ENCODE results near the gene RGS7BP.

RGS7BP gene

DNA sequence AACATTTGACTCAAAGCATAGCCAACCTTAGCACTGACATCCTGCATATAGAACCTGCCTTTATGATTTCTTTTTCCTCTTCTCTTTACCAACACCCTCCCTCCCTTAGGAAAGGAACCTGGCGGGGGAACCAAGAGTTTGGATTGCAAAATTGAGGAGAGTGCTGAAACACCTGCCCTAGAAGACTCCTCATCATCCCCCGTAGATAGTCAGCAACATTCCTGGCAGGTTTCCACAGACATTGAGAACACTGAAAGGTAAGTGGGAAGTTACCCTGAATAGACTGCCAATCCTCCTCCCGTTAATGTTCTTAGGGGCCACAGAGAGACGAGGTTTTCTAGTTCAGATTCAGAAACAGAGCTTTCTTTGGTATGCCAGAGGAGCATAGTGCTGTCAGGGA is 88.8 kb downstream of the RGS7BP start:
- Histone ChIP-seq H3K9me3 (ENCODE audit: control insufficient read depth, low read length) (no peaks in the 10 kb centered on the region), H3K4me3 (ENCODE audit: extremely low read depth, insufficient read depth, low read length, poor library complexity, severe bottlenecking) (no peak overlapping the region), H3K36me3 (ENCODE audit: control insufficient read depth, insufficient read depth, low read length) (no peaks in the 10 kb centered on the region), H3K27ac (ENCODE audit: low read depth, low read length, severe bottlenecking) (no peak overlapping the region), H3K4me1 (ENCODE audit: control insufficient read depth, insufficient read depth, low read length, poor library complexity, severe bottlenecking) (no peaks in the 10 kb centered on the region)
- 100% methylated on average over 1 to 2 of the region's 4 CpGs for WGBS, 2 experiments (ENCODE audit: insufficient coverage in 2 of 2)

DNA sequence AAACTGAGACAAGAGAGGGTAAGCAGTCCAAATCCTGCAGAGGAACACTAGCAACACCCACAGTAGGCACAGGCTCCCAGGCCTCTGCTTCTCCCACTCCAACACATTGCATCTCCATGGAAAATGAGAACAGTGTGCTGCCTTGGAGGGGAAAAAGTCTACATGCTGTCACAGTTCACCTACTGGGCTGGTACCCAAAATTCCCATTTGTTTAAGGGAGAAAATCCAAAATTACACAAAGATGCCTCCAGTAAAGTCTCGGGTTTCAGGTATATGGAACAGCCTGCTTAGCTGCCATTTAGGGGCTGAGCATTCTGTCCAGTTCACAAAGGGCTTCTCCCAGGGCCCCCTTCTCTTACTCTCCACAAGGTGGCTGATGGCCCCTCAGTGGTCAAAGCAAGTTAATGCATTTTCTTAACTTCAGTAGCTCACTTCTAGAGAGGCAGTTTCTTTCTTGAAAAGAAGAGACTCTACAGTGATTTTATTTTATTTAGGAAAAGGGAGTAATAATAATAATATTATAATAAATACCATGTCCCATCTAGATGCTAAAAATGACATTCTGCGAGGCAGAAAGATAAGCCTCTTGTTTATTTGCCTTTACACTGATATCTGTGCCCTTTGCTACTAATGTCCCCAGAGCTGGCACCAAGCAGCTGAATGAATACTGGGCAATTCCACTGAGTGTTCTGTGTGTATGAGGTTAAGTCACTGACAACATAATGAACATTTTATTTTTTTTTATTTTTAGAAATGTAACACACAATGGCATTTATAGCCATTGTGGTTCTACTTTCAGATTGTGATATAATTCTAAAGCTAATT is 89.4 kb downstream of the RGS7BP start:
- Histone ChIP-seq H3K27ac (ENCODE audit: low read depth, low read length, severe bottlenecking) (no peak overlapping the region), H3K4me3 (ENCODE audit: extremely low read depth, insufficient read depth, low read length, poor library complexity, severe bottlenecking) (no peak overlapping the region), H3K4me1 (ENCODE audit: control insufficient read depth, insufficient read depth, low read length, poor library complexity, severe bottlenecking) (no peaks in the 10 kb centered on the region), H3K9me3 (ENCODE audit: control insufficient read depth, low read length) (no peaks in the 10 kb centered on the region), H3K36me3 (ENCODE audit: control insufficient read depth, insufficient read depth, low read length) (no peaks in the 10 kb centered on the region)
- 33 to 50% methylated on average over 1 of the region's 2 CpGs for WGBS, 2 experiments (ENCODE audit: insufficient coverage in 2 of 2)

DNA sequence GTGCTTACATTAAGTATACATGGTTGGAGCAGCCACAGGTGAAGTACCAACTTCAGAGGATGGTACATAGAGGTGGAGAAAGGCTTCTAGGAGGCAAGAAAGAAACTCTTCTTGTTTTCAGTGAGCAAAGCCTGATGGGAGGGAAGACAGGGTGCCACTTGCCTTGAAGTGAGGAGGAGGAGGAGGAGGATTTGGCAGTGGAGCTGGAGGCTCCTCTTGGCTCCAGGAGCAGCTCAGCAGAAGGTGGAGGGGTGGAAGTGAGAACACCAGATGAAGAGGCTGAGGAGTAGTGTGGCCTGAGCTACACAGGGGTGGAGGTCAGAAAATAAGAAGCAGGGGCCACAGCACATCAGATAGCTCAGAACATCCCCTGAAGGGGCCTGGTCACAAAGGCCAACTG is 93.4 kb downstream of the RGS7BP start:
- H3K9me3 ChIP-seq (ENCODE audit: control insufficient read depth, low read length), result no peaks in the 10 kb centered on the region
- no peaks in the 10 kb centered on the region for H3K36me3 ChIP-seq (ENCODE audit: control insufficient read depth, insufficient read depth, low read length)
- H3K4me1 ChIP-seq (ENCODE audit: control insufficient read depth, insufficient read depth, low read length, poor library complexity, severe bottlenecking), result no peaks in the 10 kb centered on the region
- H3K4me3 ChIP-seq (ENCODE audit: extremely low read depth, insufficient read depth, low read length, poor library complexity, severe bottlenecking), result no peak overlapping the region
- no peak overlapping the region for H3K27ac ChIP-seq (ENCODE audit: low read depth, low read length, severe bottlenecking)

DNA sequence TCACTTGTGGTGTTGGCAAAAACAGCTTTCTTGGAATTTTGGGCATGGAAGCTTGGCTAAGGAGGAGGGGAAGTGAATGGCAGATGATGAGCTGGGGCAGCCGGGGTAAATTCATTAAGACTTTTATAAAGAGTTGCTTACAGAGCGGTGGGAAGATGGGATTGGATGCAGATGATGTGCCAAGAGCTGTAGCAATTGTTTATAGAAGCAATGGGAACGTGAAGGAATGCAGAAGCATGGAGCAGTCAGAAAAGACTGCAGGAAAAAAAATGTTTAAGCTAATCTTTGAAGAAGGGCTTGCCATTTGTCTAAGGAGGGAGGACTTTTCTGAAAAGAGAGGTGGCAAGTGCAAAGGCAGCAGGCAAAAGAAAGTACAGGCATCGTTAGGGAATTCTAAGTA is 97.9 kb downstream of the RGS7BP start:
- Histone ChIP-seq H3K4me3 (ENCODE audit: extremely low read depth, insufficient read depth, low read length, poor library complexity, severe bottlenecking) (no peak overlapping the region), H3K9me3 (ENCODE audit: control insufficient read depth, low read length) (no peaks in the 10 kb centered on the region), H3K27ac (ENCODE audit: low read depth, low read length, severe bottlenecking) (no peak overlapping the region), H3K4me1 (ENCODE audit: control insufficient read depth, insufficient read depth, low read length, poor library complexity, severe bottlenecking) (no peaks in the 10 kb centered on the region), H3K36me3 (ENCODE audit: control insufficient read depth, insufficient read depth, low read length) (no peaks in the 10 kb centered on the region)
- 92 to 93% methylated on average over 4 of the region's 4 CpGs for WGBS, 2 experiments (ENCODE audit: insufficient coverage in 2 of 2)

DNA sequence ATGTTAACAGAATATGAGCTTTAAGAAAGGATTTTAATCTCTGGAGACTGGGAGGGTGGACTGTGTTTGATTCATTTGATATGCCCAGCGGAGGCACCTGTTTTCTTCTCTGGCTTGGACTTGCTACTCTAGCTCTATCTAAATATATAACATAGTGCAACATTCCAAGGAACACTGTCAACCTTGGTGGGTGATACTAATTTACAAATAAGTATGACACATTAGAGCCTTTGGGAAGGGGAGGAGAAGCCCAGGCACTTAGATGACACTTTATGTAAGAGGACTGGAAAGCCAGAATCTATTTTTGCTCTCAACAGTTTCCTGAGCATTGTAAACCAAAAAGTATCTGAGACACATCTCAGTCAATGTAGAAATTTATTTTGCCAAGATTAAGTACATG is 101.1 kb downstream of the RGS7BP start:
- no CpG with 5 or more reads among the region's 1 CpG for WGBS, 2 experiments (ENCODE audit: insufficient coverage in 2 of 2)
- no peaks in the 10 kb centered on the region for H3K9me3 ChIP-seq (ENCODE audit: control insufficient read depth, low read length)
- H3K4me1 ChIP-seq (ENCODE audit: control insufficient read depth, insufficient read depth, low read length, poor library complexity, severe bottlenecking), result no peaks in the 10 kb centered on the region
- H3K4me3 ChIP-seq (ENCODE audit: extremely low read depth, insufficient read depth, low read length, poor library complexity, severe bottlenecking), result no peak overlapping the region
- no peak overlapping the region for H3K27ac ChIP-seq (ENCODE audit: low read depth, low read length, severe bottlenecking)
- H3K36me3 ChIP-seq (ENCODE audit: control insufficient read depth, insufficient read depth, low read length), result no peaks in the 10 kb centered on the region

DNA sequence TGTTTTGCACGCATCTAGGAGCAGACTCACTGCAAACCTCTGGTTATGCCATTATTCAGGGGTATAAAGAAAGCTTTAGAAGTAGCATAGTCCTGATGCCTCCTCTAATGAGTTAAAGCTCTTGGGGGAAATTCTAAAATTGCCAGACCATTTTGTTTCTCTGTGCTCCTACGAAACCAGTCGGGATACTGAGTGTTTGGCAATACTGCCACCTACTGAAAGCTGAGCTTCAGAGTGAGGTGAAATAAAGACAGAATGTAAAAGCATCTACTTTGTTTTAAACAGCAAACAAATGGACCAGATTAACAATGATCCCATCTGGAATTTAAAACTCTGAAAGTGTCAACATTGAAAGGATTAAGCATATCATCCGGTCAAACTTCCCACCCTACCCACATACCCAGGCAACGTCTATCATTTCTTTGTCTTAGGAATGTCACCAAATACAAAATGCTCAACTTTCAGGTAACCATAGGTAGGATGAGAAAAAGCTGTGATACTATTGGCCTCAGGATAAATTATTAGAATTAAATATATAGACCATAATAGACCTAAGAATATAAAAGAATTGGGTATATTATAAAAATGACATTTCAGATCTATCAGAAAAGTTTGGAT is 106.6 kb downstream of the RGS7BP start:
- H3K4me1 ChIP-seq (ENCODE audit: control insufficient read depth, insufficient read depth, low read length, poor library complexity, severe bottlenecking), result no peaks in the 10 kb centered on the region
- no peak overlapping the region for H3K27ac ChIP-seq (ENCODE audit: low read depth, low read length, severe bottlenecking)
- no peaks in the 10 kb centered on the region for H3K9me3 ChIP-seq (ENCODE audit: control insufficient read depth, low read length)
- H3K4me3 ChIP-seq (ENCODE audit: extremely low read depth, insufficient read depth, low read length, poor library complexity, severe bottlenecking), result no peak overlapping the region
- H3K36me3 ChIP-seq (ENCODE audit: control insufficient read depth, insufficient read depth, low read length), result no peaks in the 10 kb centered on the region
- 30 to 70% methylated on average over 1 to 3 of the region's 5 CpGs for WGBS, 2 experiments (ENCODE audit: insufficient coverage in 2 of 2)

DNA sequence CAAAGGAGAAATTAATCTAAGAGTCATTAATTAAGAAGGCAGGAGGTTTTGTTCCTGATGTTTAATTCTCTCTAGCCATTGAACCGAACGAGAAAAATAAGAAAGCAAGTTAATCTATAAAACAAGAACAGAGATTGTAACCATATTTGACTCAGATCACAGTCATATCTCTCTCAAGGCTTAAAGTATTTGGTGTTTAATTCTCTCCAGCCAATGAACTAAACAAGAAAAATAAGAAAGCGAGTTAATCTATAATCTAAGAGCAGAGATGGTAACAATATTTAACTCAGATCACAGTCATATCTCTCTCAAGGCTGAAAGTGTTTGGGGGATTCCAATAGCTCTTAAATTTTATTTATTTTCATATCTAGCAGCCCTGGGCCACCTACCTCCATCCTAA is 110.1 kb downstream of the RGS7BP start:
- H3K4me3 ChIP-seq (ENCODE audit: extremely low read depth, insufficient read depth, low read length, poor library complexity, severe bottlenecking), result no peak overlapping the region
- WGBS, 2 experiments (ENCODE audit: insufficient coverage in 2 of 2), result no CpG with 5 or more reads among the region's 3 CpGs
- no peak overlapping the region for H3K27ac ChIP-seq (ENCODE audit: low read depth, low read length, severe bottlenecking)
- H3K36me3 ChIP-seq (ENCODE audit: control insufficient read depth, insufficient read depth, low read length), result no peaks in the 10 kb centered on the region
- H3K9me3 ChIP-seq (ENCODE audit: control insufficient read depth, low read length), result no peaks in the 10 kb centered on the region
- no peaks in the 10 kb centered on the region for H3K4me1 ChIP-seq (ENCODE audit: control insufficient read depth, insufficient read depth, low read length, poor library complexity, severe bottlenecking)

DNA sequence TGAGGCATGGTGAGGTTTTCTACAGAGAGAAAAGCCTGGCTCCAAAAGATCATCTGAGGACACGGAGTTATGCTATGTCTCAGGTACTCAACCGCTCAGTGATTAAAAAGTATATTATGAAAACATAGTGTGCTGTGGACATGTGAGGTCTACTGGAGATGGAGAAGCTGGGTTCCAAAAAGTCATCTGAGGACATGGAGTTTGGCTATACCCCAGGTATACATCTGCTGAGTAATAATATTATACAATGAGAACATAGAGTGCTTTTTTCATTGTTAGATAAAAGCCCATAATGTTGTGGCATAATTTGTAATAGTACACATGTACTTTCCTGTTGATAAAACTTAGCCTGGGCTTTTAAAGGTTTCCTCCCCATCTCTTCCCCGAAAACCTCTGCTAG is 113.8 kb downstream of the RGS7BP start:
- Histone ChIP-seq H3K4me3 (ENCODE audit: extremely low read depth, insufficient read depth, low read length, poor library complexity, severe bottlenecking) (no peak overlapping the region), H3K27ac (ENCODE audit: low read depth, low read length, severe bottlenecking) (no peak overlapping the region), H3K36me3 (ENCODE audit: control insufficient read depth, insufficient read depth, low read length) (no peaks in the 10 kb centered on the region), H3K9me3 (ENCODE audit: control insufficient read depth, low read length) (no peaks in the 10 kb centered on the region), H3K4me1 (ENCODE audit: control insufficient read depth, insufficient read depth, low read length, poor library complexity, severe bottlenecking) (no peaks in the 10 kb centered on the region)
- WGBS, 2 experiments (ENCODE audit: insufficient coverage in 2 of 2), result 100% methylated on average over 2 of the region's 3 CpGs

DNA sequence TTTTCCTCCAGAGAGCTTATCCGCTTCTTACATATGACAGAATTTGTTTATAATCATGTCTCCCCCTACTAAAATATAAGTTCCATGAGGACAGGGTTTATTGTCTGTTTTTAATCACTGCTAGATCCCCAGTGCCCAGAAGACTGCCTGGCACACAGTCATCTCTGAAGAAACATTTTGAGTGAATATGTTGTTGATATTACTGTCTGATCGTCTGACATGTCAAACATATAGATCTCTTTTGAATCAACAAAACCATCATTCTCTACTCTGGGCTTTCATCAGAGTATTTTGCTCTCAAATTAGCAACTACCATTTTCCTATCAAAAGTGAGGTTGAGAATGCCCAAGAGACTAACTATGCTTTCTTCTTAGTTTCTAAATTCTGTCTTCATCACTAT is 117.2 kb downstream of the RGS7BP start:
- no peaks in the 10 kb centered on the region for H3K9me3 ChIP-seq (ENCODE audit: control insufficient read depth, low read length)
- no CpG with 5 or more reads among the region's 2 CpGs for WGBS, 2 experiments (ENCODE audit: insufficient coverage in 2 of 2)
- no peak overlapping the region for H3K4me3 ChIP-seq (ENCODE audit: extremely low read depth, insufficient read depth, low read length, poor library complexity, severe bottlenecking)
- no peaks in the 10 kb centered on the region for H3K36me3 ChIP-seq (ENCODE audit: control insufficient read depth, insufficient read depth, low read length)
- no peaks in the 10 kb centered on the region for H3K4me1 ChIP-seq (ENCODE audit: control insufficient read depth, insufficient read depth, low read length, poor library complexity, severe bottlenecking)
- no peak overlapping the region for H3K27ac ChIP-seq (ENCODE audit: low read depth, low read length, severe bottlenecking)

DNA sequence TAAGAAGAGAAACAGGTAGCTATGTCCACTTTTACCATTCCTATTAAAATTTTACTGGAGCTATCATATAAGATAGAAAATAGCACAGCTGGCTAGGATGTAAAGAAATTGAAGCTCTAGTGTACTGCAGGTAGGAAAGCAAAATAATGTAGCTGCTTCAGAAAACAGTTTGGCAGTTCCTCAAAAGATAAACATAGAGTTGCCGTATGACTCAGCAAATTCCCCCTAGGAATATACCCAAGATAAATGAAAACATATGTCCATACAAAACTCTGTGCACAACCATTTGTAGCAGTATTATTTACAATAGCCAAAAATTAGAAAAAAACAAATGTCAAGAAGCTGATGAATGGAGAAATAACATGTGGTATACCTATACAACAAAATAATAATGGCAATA is 119.9 kb downstream of the RGS7BP start:
- Histone ChIP-seq H3K4me1 (ENCODE audit: control insufficient read depth, insufficient read depth, low read length, poor library complexity, severe bottlenecking) (no peaks in the 10 kb centered on the region), H3K27ac (ENCODE audit: low read depth, low read length, severe bottlenecking) (no peak overlapping the region), H3K9me3 (ENCODE audit: control insufficient read depth, low read length) (no peaks in the 10 kb centered on the region), H3K4me3 (ENCODE audit: extremely low read depth, insufficient read depth, low read length, poor library complexity, severe bottlenecking) (no peak overlapping the region), H3K36me3 (ENCODE audit: control insufficient read depth, insufficient read depth, low read length) (no peaks in the 10 kb centered on the region)
- WGBS, 2 experiments (ENCODE audit: insufficient coverage in 2 of 2), result 100% methylated on average over 1 of the region's 1 CpG; no CpG with 5 or more reads in 1 of the 2 experiments

DNA sequence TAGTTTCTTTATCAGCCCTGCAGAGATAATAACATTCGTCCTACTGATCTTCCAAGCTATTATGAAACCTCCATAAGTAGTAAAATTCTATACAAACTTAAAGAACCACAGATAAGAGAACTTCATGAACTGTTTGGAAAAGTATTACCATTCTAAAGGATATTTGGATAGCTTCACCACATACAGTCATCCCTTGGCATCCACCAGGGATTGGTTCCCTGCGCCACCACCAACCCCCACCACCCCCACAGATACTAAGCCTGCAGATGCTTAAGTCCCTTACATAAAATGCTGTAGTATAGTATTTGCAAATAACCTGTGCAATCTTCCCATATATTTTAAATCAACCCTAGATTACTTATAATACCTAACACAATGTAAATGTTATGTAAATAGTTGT is 123.1 kb downstream of the RGS7BP start:
- no CpG with 5 or more reads among the region's 2 CpGs for WGBS, 2 experiments (ENCODE audit: insufficient coverage in 2 of 2)
- Histone ChIP-seq H3K36me3 (ENCODE audit: control insufficient read depth, insufficient read depth, low read length) (no peaks in the 10 kb centered on the region), H3K27ac (ENCODE audit: low read depth, low read length, severe bottlenecking) (no peak overlapping the region)

More for the DNA sequence above, 123.1 kb downstream of the RGS7BP start:
- H3K9me3 ChIP-seq (ENCODE audit: control insufficient read depth, low read length), result no peaks in the 10 kb centered on the region
- H3K4me1 ChIP-seq (ENCODE audit: control insufficient read depth, insufficient read depth, low read length, poor library complexity, severe bottlenecking), result no peaks in the 10 kb centered on the region
- no peak overlapping the region for H3K4me3 ChIP-seq (ENCODE audit: extremely low read depth, insufficient read depth, low read length, poor library complexity, severe bottlenecking)

Data from mesodermal cell (in vitro differentiated cells).